HEK293 (cell line): Measurements from ENCODE around the gene FCMR.

Experiments
- CTCF ChIP-seq: fragments of 450-650 bp; formaldehyde crosslinking; IDR thresholded peaks from 2 replicates; pipeline ENCODE4 v1.5.1; 2016; ENCODE audit warnings: missing biosample characterization, missing genetic modification characterization
- KLF16 ChIP-seq: fragments of 450-650 bp; formaldehyde crosslinking; IDR thresholded peaks from 2 replicates; pipeline ENCODE4 v1.5.1; 2017; ENCODE audit warnings: missing biosample characterization, missing genetic modification characterization
- YY1 ChIP-seq: fragments of 450-650 bp; formaldehyde crosslinking; IDR thresholded peaks from 2 replicates; pipeline ENCODE4 v1.5.1; 2018; ENCODE audit warnings: missing biosample characterization, missing genetic modification characterization
- ZBTB21 ChIP-seq: fragments of 450-650 bp; formaldehyde crosslinking; IDR thresholded peaks from 2 replicates; pipeline ENCODE4 v1.5.1; 2017; ENCODE audit warnings: missing biosample characterization, missing genetic modification characterization
- ZNF274 ChIP-seq, 2 experiments: fragments of 200-500 bp in 1 of 2; fragments of 450-650 bp in 1 of 2; sonication (Bioruptor generic) in 1 of 2; formaldehyde crosslinking in 1 of 2; IDR thresholded peaks; 2 replicates each; pipeline versions ENCODE4 v1.5.1 to v1.6.1; 2014 to 2016; ENCODE audit warnings: borderline replicate concordance in 1 of 2, inconsistent platforms in 1 of 2, low read length in 1 of 2, missing biosample characterization in 1 of 2, missing genetic modification characterization in 1 of 2
- ZNF311 ChIP-seq: fragments of 450-650 bp; formaldehyde crosslinking; IDR thresholded peaks from 2 replicates; pipeline ENCODE4 v1.5.1; 2017; ENCODE audit warnings: missing biosample characterization, missing genetic modification characterization, borderline replicate concordance
- ZSCAN18 ChIP-seq: fragments of 450-650 bp; formaldehyde crosslinking; IDR thresholded peaks from 2 replicates; pipeline ENCODE4 v1.5.1; 2016; ENCODE audit warnings: missing biosample characterization, missing genetic modification characterization
- TF ChIP-seq, protein P1 (sequence below): fragments of 450-650 bp; formaldehyde crosslinking; IDR thresholded peaks from 2 replicates; pipeline ENCODE4 v1.5.1; 2016; ENCODE audit warnings: missing biosample characterization, missing genetic modification characterization

- TF ChIP-seq CTCF (tag by site-specific recombination) (no peak), KLF16 (no peak), ZSCAN18 (tag by site-specific recombination) (no peak), ZNF274 (IDR thresholded peaks at IDR 0.05; ENCODE audit: low read length) (no peak), ZNF274 (tag by site-specific recombination; IDR thresholded peaks at IDR 0.05; ENCODE audit: borderline replicate concordance) (no peak), ZNF311 (tag by site-specific recombination) (no peak), ZBTB21 (no peak), YY1 (no peak)
- TF ChIP-seq, protein P1, sequence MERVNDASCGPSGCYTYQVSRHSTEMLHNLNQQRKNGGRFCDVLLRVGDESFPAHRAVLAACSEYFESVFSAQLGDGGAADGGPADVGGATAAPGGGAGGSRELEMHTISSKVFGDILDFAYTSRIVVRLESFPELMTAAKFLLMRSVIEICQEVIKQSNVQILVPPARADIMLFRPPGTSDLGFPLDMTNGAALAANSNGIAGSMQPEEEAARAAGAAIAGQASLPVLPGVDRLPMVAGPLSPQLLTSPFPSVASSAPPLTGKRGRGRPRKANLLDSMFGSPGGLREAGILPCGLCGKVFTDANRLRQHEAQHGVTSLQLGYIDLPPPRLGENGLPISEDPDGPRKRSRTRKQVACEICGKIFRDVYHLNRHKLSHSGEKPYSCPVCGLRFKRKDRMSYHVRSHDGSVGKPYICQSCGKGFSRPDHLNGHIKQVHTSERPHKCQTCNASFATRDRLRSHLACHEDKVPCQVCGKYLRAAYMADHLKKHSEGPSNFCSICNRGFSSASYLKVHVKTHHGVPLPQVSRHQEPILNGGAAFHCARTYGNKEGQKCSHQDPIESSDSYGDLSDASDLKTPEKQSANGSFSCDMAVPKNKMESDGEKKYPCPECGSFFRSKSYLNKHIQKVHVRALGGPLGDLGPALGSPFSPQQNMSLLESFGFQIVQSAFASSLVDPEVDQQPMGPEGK (tag by site-specific recombination): no peak
Measured at GRCh38 chr1:206913766-206914537, 7.8 kb downstream of the FCMR start.
